Pons (tissue), 1 donor: ENCODE results near the gene TPM2.
A peak's percentile ranks its signal among the peaks of the same experiment; 100 is the strongest.

Experiments
- DNase-seq: peaks from one replicate; pipeline ENCODE4 v3.0.0-alpha.2; 2016; ENCODE audit warnings: low spot score

Gene TPM2

GRCh38 chr9:35689542-35690293 lies at the start of gene TPM2:
Gene TPM2, minus strand, starts transcription at chr9:35689925. Its CDS starts 108 bp downstream, at chr9:35689817.
- DNase-seq: no peak

- no peak for DNase-seq
These were observed 49.2 kb upstream of the TPM2 start for GRCh38 chr9:35738924-35739323.

GRCh38 chr9:35738186-35738585 lies 48.5 kb upstream of the TPM2 start:
- no peak for DNase-seq

- DNase-seq: no peak
These were observed 47.4 kb upstream of the TPM2 start for GRCh38 chr9:35737143-35737542.

GRCh38 chr9:35736201-35736633 lies 46.5 kb upstream of the TPM2 start:
- peak; percentile 64 for DNase-seq

GRCh38 chr9:35734096-35734495 lies 44.4 kb upstream of the TPM2 start:
- DNase-seq: no peak

- peak; percentile 47 for DNase-seq
These were observed 43.2 kb upstream of the TPM2 start for GRCh38 chr9:35732800-35733541.

- DNase-seq: peak; percentile 99
These were observed 42.6 kb upstream of the TPM2 start, which contains the start of the genes CREB3 and TLN1 for GRCh38 chr9:35732185-35732799. Gene CREB3, plus strand, starts transcription at chr9:35732666. Its CDS starts 107 bp downstream, at chr9:35732773. Gene TLN1, minus strand, starts transcription at chr9:35732195. Its CDS starts 6,501 bp downstream, at chr9:35725694.

GRCh38 chr9:35731415-35732184 lies 41.9 kb upstream of the TPM2 start:
- DNase-seq: no peak

- no peak for DNase-seq
These were observed 40.7 kb upstream of the TPM2 start for GRCh38 chr9:35730486-35730854.

- peak; percentile 63 for DNase-seq
These were observed 40.2 kb upstream of the TPM2 start for GRCh38 chr9:35729700-35730485.

- no peak for DNase-seq
These were observed 39.4 kb upstream of the TPM2 start for GRCh38 chr9:35729101-35729500.

GRCh38 chr9:35728041-35728971 lies 38.6 kb upstream of the TPM2 start:
- DNase-seq: peak; percentile 49

- DNase-seq: no peak
These were observed 37.9 kb upstream of the TPM2 start for GRCh38 chr9:35727676-35728040.

- no peak for DNase-seq
These were observed 37.2 kb upstream of the TPM2 start for GRCh38 chr9:35726931-35727330.

GRCh38 chr9:35725362-35725761 lies 35.6 kb upstream of the TPM2 start:
- no peak for DNase-seq

GRCh38 chr9:35723908-35724307 lies 34.2 kb upstream of the TPM2 start:
- DNase-seq: no peak

GRCh38 chr9:35723426-35723825 lies 33.7 kb upstream of the TPM2 start:
- DNase-seq: no peak

- DNase-seq: no peak
These were observed 29.8 kb upstream of the TPM2 start for GRCh38 chr9:35719546-35719945.
